ENCODE results near the gene SUCLA2.
"Not testable (repeated sequence)": the region's sequence is repeated elsewhere in the genome, so short reads cannot be mapped to it uniquely, and the experiment has no call there.

Gene SUCLA2

GRCh38 chr13:48001114-48001881, at the start of gene SUCLA2:
Gene SUCLA2 (minus strand): TSS chr13:48001273. CDS start chr13:48001269, 4 bp downstream.
- DNase-seq, result peak; percentile 85

GRCh38 chr13:48050550-48050949, 49.5 kb upstream of the SUCLA2 start:
- no peak for DNase-seq

- no peak for DNase-seq
Observed at GRCh38 chr13:48043789-48044503, 42.9 kb upstream of the SUCLA2 start.

GRCh38 chr13:48042894-48043293, 41.8 kb upstream of the SUCLA2 start:
- DNase-seq, result no peak

- no peak for DNase-seq
Observed at GRCh38 chr13:48040896-48041295, 39.8 kb upstream of the SUCLA2 start.

GRCh38 chr13:48040049-48040448, 39.0 kb upstream of the SUCLA2 start:
- DNase-seq, result no peak

GRCh38 chr13:48038761-48039160, 37.7 kb upstream of the SUCLA2 start:
- no peak for DNase-seq

GRCh38 chr13:48037346-48038173, 36.5 kb upstream of the SUCLA2 start, which contains the start of gene NUDT15:
Gene NUDT15 (plus strand): TSS chr13:48037726. CDS start chr13:48037747, 21 bp downstream.
- DNase-seq, result peak; percentile 89

- no peak for DNase-seq
Observed at GRCh38 chr13:48029859-48030258, 28.8 kb upstream of the SUCLA2 start.

GRCh38 chr13:48028066-48028465, 27.0 kb upstream of the SUCLA2 start:
- no peak for DNase-seq

- DNase-seq, result no peak
Observed at GRCh38 chr13:48019796-48020195, 18.7 kb upstream of the SUCLA2 start.

GRCh38 chr13:48018637-48019036, 17.6 kb upstream of the SUCLA2 start:
- DNase-seq, result no peak

- no peak for DNase-seq
Observed at GRCh38 chr13:48014359-48014758, 13.3 kb upstream of the SUCLA2 start.

GRCh38 chr13:48012668-48013067, 11.6 kb upstream of the SUCLA2 start:
- no peak for DNase-seq

GRCh38 chr13:48010698-48011097, 9.6 kb upstream of the SUCLA2 start:
- no peak for DNase-seq

- no peak for DNase-seq
Observed at GRCh38 chr13:48009284-48009683, 8.2 kb upstream of the SUCLA2 start.

- DNase-seq, result no peak
Observed at GRCh38 chr13:48006396-48006795, 5.3 kb upstream of the SUCLA2 start.

- no peak for DNase-seq
Observed at GRCh38 chr13:48004201-48004600, 3.1 kb upstream of the SUCLA2 start.

- DNase-seq, result not testable (repeated sequence)
Observed at GRCh38 chr13:48001999-48002398, 926 bp upstream of the SUCLA2 start.

GRCh38 chr13:48000559-48001113, 437 bp downstream of the SUCLA2 start:
- no peak for DNase-seq

GRCh38 chr13:47999973-48000372, 1.1 kb downstream of the SUCLA2 start:
- no peak for DNase-seq

GRCh38 chr13:47997384-47997783, 3.7 kb downstream of the SUCLA2 start:
- DNase-seq, result no peak

GRCh38 chr13:47991859-47992258, 9.2 kb downstream of the SUCLA2 start:
- DNase-seq, result no peak

All from activated T-cell treated with anti-CD3 and anti-CD28 coated beads for 4 hours (primary cell).